ENCODE data around the gene CSF1R. TPM values are rescaled to one million over a fixed set of nuclear protein-coding genes. Genes with fewer than 3 reads are reported as not detected.

The CSF1R gene
- total RNA-seq, 1 donor: under 0.01 TPM

GRCh38 chr5:150044329-150044681 is 42.0 kb downstream of the CSF1R start:
- peak; percentile 78 for DNase-seq (ENCODE audit: low read depth)
- H3K4me3 ChIP-seq (ENCODE audit: low read depth, low read length): no peak overlapping the region
- no peak for TF ChIP-seq CTCF (IDR thresholded peaks at IDR 0.05; ENCODE audit: insufficient read depth, low read length)

GRCh38 chr5:150043657-150044328 is 42.6 kb downstream of the CSF1R start:
- no peak for DNase-seq (ENCODE audit: low read depth)
- no peak overlapping the region for H3K4me3 ChIP-seq (ENCODE audit: low read depth, low read length)
- no peak for TF ChIP-seq CTCF (IDR thresholded peaks at IDR 0.05; ENCODE audit: insufficient read depth, low read length)

- TF ChIP-seq CTCF (IDR thresholded peaks at IDR 0.05; ENCODE audit: insufficient read depth, low read length): no peak
- no peak for DNase-seq (ENCODE audit: low read depth)
- no peak overlapping the region for H3K4me3 ChIP-seq (ENCODE audit: low read depth, low read length)
These were observed 43.9 kb downstream of the CSF1R start for GRCh38 chr5:150042459-150042858.

- DNase-seq (ENCODE audit: low read depth): peak; percentile 61
- H3K4me3 ChIP-seq (ENCODE audit: low read depth, low read length): no peak overlapping the region
- TF ChIP-seq CTCF (IDR thresholded peaks at IDR 0.05; ENCODE audit: insufficient read depth, low read length): no peak
These were observed 47.8 kb downstream of the CSF1R start for GRCh38 chr5:150038547-150038946.

GRCh38 chr5:150036513-150036912 is 49.8 kb downstream of the CSF1R start:
- no peak for TF ChIP-seq CTCF (IDR thresholded peaks at IDR 0.05; ENCODE audit: insufficient read depth, low read length)
- peak; percentile 94 for DNase-seq (ENCODE audit: low read depth)
- no peak overlapping the region for H3K4me3 ChIP-seq (ENCODE audit: low read depth, low read length)

GRCh38 chr5:150035139-150035895 is 51.0 kb downstream of the CSF1R start:
- no peak overlapping the region for H3K4me3 ChIP-seq (ENCODE audit: low read depth, low read length)
- no peak for TF ChIP-seq CTCF (IDR thresholded peaks at IDR 0.05; ENCODE audit: insufficient read depth, low read length)
- no peak for DNase-seq (ENCODE audit: low read depth)
